Measurements from ENCODE around the gene OR4N5.
A peak's percentile ranks its signal among the peaks of the same experiment; 100 is the strongest.
"Not testable (repeated sequence)": the region's sequence is repeated elsewhere in the genome, so short reads cannot be mapped to it uniquely, and the experiment has no call there.

The OR4N5 gene, protein sequence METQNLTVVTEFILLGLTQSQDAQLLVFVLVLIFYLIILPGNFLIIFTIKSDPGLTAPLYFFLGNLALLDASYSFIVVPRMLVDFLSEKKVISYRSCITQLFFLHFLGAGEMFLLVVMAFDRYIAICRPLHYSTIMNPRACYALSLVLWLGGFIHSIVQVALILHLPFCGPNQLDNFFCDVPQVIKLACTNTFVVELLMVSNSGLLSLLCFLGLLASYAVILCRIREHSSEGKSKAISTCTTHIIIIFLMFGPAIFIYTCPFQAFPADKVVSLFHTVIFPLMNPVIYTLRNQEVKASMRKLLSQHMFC

GRCh38 chr14:20138520-20138919 is at the start of gene OR4N5:
OR4N5 (plus strand) TSS chr14:20138820; CDS start chr14:20143736, 4,916 bp downstream.
- no peak for DNase-seq

DNA sequence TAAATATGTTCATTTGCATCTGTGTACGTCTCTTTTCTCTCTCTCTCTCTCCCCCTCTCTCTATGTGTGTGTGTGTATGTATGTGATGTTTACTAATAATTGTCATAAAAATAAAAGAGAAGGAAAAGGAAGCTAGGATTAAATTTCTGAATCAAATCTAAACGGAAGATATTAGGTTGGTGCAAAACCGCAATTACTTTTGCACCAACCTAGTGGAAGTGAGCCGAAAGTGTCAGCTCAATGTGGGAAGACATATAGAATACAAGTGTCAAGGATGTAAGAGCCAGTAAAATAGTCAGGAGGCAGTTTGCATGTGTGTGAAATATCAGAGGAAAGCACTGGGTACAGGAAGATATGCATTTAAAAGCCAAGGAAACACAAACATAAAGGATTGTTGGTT is 46.6 kb upstream of the OR4N5 start:
- DNase-seq: no peak

DNA sequence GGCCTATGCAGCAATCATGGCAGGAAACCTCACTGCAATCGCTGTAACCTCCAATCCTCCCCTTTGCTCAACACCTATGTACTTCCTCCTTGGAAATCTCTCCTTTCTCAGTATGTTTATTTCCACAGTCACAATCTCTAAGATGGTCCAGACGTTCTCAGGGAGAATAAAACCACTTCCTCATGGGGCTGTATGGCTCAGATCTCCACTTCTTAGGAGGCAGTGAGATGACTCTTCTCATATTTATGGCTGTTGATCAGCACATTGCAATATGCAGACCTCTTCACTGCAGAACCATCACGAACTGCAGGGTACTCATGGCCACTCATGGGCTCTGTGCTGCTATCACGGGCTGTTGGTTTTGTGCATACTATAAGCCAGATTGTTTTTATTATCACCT is 45.2 kb upstream of the OR4N5 start:
- DNase-seq: no peak

DNA sequence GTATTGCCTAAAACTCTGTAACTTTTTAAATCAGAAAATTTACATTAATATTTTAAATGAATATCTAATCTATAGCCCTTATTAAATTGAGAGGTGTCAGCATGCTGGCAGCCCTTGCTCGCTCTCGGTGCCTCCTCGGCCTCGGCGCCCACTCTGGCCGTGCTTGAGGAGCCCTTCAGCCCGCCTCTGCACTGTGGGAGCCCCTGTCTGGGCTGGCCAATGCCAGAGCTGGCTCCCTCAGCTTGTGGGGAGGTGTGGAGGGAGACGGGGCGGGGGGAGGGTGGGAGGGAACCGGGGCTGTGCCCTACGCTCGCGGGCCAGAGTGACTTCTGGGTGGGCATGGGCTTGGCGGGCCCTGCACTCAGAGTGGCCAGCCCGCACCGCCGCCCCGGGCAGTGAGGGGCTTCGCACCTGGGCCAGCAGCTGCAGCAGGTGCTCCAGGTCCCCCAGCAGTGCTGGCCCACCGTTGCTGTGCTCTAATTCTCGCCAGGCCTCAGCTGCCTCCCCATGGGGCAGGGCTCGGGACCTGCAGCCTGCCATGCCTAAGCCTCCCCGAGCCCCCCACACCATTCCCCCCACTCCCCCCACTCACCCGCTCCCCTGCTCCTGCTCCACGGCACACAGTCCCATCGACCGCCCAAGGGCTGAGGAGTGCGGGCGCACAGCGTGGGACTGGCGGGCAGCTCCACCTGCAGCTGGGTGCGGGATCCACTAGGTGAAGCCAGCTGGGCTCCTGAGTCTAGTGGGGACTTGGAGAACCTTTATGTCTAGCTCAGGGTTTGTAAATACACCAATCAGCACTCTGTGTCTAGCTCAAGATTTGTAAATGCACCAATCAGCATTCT is 39.5 kb upstream of the OR4N5 start:
- DNase-seq: not testable (repeated sequence)

DNA sequence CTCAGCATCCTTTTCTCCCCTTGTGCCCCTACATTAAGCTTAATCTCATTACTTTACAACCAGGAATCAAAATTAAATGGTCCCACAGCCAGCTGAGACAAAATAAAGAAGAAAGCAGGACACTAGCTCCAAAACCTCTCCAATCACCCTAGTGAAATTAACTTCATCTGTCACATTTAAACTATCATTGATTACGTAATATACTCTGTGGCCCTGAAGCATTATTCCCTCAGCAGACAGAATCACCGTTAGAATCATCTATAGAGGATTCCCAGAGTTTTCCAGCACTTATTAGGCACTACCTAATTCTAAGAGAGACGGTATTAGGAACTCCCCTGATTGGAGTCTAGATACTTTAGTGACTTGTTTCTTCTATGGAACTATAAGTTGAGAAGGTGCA is 28.2 kb upstream of the OR4N5 start, which contains the start of gene OR4K17:
OR4K17 (plus strand) TSS at position 302 of the 400 bp plus-strand sequence. CDS start 6,761 bp downstream, outside the sequence.
- no peak for DNase-seq

- no peak for DNase-seq
Observed at GRCh38 chr14:20112321-20112720, 26.3 kb upstream of the OR4N5 start.

DNA sequence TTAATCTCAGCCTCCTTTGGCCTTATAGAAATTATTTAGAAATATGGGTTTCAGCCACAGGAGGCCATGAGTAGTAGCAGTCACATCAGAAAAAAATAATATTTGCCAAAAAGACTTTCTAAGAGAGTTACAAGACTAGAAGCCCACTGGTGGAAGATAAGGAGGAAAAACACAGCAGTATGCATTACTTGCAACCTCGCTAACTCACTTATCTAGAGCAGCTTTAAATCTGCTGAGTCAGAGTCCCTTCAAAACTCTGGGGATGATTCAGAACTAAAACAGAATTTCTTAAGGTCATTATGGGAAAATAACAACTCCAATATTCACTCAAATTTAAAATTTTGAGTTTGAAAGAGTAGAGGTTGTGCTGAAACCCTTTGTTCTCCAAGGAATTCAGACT is 21.9 kb upstream of the OR4N5 start:
- DNase-seq: no peak

GRCh38 chr14:20118795-20119194 is 19.8 kb upstream of the OR4N5 start:
- DNase-seq: no peak

- no peak for DNase-seq
Observed at GRCh38 chr14:20143911-20144310, 5.3 kb downstream of the OR4N5 start.

DNA sequence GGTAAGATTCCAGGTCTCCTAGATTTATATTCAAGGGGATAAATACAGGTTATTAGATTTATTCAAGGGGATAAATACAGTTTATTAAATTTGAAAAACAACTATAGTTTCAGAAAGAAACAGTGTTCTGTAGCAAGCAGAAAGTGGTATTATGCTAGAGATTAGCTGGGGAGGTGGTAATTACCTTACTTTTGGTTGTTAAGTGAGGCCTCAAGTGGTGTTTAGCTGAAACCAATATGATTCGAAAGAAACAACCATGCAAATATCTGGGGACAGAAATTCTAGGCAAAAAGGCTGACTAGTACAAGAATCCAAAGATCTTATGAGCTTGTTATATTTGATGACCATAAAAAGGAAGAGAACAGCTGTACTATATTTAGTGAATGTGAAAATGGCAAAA is 6.2 kb downstream of the OR4N5 start:
- DNase-seq: no peak

- no peak for DNase-seq
Observed at GRCh38 chr14:20164462-20164861, 25.8 kb downstream of the OR4N5 start.

DNA sequence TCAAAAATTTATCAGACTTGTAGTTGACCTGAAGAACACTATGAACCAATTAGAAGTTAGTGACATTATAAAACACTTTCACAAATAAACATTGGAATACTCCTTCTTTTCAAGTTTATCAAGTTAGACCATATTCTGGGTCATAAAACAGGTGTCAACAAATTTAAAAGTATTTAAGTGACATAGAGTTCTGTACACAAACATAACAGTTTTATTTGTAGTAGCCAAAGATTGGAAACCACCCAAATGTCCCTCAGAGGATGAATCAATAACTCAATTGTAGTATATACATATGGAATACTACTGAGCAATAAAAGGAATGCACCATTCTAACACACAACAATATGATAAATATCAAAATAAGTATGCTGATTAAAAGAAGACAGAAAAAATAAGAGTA is 28.5 kb downstream of the OR4N5 start:
- no peak for DNase-seq

DNA sequence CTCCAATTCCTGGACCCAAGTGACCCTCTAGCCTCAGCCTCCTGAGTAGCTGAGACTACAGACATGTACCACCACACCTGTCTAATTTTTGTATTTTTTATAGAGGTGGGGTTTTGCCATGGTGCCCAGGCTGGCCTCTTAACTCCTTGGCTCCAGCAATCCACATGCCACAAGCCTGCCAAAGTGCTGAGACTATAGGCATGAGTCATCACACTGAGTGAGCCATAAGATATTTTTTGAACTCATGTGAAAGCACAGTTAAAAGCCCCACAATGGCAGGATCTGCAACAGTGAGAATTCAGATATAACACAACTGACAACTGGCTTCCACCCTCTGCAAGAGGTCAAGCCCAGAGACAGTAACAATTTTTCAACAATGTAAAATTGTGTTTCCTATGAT is 31.2 kb downstream of the OR4N5 start:
- DNase-seq: not testable (repeated sequence)

DNA sequence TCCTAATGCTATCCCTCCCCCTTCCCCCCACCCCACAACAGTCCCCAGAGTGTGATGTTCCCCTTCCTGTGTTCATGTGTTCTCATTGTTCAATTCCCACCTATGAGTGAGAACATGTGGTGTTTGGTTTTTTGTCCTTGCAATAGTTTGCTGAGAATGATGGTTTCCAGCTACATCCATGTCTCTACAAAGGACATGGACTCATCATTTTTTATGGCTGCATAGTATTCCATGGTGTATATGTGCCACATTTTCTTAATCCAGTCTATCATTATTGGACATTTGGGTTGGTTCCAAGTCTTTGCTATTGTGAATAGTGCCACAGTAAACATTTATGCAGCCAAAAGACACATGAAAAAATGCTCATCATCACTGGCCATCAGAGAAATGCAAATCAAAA is 35.6 kb downstream of the OR4N5 start:
- DNase-seq: not testable (repeated sequence)

DNA sequence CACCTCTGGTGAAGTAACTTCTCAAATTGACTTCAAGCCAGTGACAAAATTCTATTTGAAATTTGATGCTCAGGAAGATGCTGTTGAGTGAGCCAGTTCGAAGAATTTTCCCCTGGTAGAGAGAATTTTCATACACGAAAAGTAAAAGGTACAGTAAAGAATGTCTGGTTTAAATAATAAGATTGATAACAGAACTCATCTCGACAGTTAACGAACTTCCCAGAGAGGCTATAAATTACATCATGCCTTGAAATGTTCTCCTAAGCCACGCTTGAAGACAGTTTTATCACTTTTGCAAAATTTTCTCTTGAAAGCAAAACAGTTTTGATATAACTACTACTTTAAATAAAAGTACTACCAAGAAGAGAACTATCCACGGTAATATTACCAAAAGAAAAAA is 37.7 kb downstream of the OR4N5 start:
- no peak for DNase-seq

GRCh38 chr14:20177433-20177974 is 38.9 kb downstream of the OR4N5 start:
- DNase-seq: no peak

- DNase-seq: peak in 1 of 2 donors; percentile 21
Observed at GRCh38 chr14:20179218-20179617, 40.6 kb downstream of the OR4N5 start.

DNA sequence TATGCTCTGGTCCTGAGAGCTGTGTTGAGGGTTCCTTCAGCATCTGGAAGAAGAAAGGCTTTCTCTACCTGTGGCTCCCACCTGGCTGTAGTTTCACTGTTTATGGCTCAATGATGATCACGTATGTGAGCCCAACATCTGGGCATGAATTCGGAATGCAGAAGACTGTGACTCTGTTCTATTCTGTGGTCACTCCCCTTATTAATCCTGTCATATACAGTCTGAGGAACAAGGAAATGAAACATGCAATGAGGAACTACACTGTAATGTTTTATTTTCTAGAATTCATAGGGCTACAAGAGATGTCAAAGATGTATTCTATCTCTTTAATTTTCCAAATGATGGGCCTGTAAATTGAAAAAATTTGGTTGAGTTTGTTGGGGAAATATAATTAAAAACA is 41.3 kb downstream of the OR4N5 start:
- DNase-seq: no peak

- DNase-seq: no peak
Observed at GRCh38 chr14:20180486-20180885, 41.9 kb downstream of the OR4N5 start.

DNA sequence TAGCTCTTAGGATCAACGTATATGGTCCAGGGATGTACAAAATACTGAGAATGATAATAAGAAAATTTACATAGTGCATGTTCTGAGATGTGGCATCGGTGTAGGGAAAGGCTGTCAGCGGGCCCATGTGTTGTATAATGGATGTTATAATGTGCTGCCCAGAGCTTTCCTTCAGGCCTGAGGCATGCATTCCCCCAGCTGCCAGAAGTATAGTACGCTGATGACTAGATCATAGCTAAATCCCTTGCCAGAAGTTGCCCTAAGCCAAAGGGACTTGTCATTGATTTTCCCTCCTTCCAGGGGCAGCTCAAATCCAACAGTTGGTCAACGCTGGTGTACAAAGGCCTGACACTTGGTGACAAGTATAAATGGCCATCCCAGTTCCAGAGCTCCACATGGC is 45.6 kb downstream of the OR4N5 start:
- DNase-seq: no peak

DNA sequence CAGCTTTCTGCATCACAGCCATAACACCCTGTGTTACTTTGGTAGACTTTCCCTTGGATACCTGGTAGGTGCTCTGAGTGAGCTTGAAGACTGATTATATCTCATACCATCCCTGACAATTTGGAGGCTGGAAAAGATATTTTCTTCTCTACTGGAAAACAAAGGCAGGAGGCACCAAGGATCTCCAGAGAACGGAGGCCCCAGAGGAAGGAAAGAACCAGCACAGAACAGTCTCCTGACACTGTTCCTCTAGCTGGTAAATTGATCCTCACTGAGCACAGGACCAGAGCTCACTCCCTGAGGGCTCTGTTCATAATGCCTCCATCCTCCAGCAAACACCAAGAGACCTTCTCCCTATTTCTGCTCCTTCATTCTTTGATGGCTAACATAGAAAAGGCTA is 52.0 kb downstream of the OR4N5 start, which contains the start of gene OR11G2:
OR11G2 (plus strand) TSS at position 301 of the 400 bp plus-strand sequence. CDS start 6,542 bp downstream, outside the sequence.
- DNase-seq: no peak

DNA sequence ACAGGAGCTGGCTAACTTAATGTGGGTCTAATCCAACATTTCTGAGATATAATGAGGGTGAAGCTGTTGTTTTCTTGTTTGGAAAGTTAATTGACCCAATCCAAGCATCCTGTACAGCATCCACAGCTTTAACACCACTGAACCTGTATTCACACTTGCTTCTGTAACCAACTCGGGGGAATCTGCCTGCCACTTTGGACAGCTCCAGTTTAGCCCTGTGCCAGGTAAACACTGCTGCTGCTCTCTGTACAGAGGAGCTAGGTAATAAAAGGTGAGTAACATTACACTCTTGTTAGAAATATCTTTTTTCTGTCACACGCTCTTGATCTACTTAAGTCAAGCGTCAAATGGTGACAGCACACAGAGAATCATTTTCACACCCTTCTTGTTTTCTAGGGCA is 52.8 kb downstream of the OR4N5 start:
- no peak for DNase-seq

DNA sequence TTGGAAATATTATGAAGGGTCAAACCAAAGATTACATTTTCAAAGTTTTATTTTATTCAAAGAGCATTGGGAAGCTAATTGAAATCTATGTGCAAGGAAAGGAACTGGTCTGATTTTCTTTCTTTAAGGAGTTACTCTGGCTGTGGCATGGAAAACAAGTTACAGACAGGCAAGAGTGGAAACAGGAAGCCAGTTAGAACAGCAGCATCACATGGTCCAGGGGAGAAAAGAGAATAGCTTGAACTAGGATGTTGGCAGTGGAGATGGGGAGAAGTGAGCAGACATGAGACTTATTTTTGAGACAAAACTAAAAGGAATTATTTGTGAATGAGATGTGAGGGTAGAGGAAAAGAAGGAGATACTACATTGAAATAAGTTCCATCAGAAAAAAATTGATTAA is 55.5 kb downstream of the OR4N5 start:
- DNase-seq: no peak
